Keratinocyte (primary cell): ENCODE results near the gene NCS1. TPM values are rescaled to one million over a fixed set of nuclear protein-coding genes. Genes with fewer than 3 reads are reported as not detected.
A peak's percentile ranks its signal among the peaks of the same experiment; 100 is the strongest.

Source experiments
- DNase-seq: peaks from one replicate; pipeline ENCODE4 v3.0.0-alpha.2; 2011; ENCODE audit warnings: low read depth, missing footprints, low spot score
- FAIRE-seq: peaks from 2 replicates; lab custom pipeline; 2011; peaks lifted over from hg19 to GRCh38; lab: Jason Lieb, UNC
- H2AFZ ChIP-seq: 2 replicates; pipeline ENCODE4 v1.6.0; 2012; ENCODE audit warnings: low read length, control low read depth, inconsistent platforms; ENCODE audit not compliant: control insufficient read depth
- H3K27ac ChIP-seq: 2 replicates; pipeline ENCODE4 v1.5.1; 2011; ENCODE audit warnings: low read length; ENCODE audit not compliant: control insufficient read depth, insufficient read depth
- H3K27me3 ChIP-seq: 3 replicates; pipeline ENCODE4 v1.6.0; 2011; ENCODE audit warnings: low read length; ENCODE audit not compliant: control insufficient read depth, insufficient read depth; ENCODE audit errors: extremely low read depth
- H3K36me3 ChIP-seq, 2 experiments: 2 replicates in 1 of 2; 3 replicates in 1 of 2; pipeline ENCODE4 v1.5.1; 2011; ENCODE audit warnings: low read length in 2 of 2, mild to moderate bottlenecking in 1 of 2; ENCODE audit not compliant: control insufficient read depth in 2 of 2, insufficient read depth in 2 of 2; ENCODE audit errors: extremely low read depth in 1 of 2
- H3K4me1 ChIP-seq: 3 replicates; pipeline ENCODE4 v1.5.1; 2011; ENCODE audit warnings: low read length; ENCODE audit not compliant: control insufficient read depth, insufficient read depth; ENCODE audit errors: extremely low read depth
- H3K4me2 ChIP-seq: 3 replicates; pipeline ENCODE4 v1.6.0; 2011; ENCODE audit warnings: low read depth, low read length; ENCODE audit not compliant: control insufficient read depth, insufficient read depth; ENCODE audit errors: extremely low read depth
- H3K4me3 ChIP-seq, 3 experiments: fragments of 200-600 bp in 1 of 3; sonication (generic) in 1 of 3; 2 replicates in 2 of 3; 3 replicates in 1 of 3; pipeline ENCODE4 v1.5.1; 2011 to 2016; ENCODE audit warnings: low read length in 3 of 3, mild to moderate bottlenecking in 3 of 3, control low read depth in 2 of 3, inconsistent platforms in 1 of 3, low read depth in 1 of 3, mixed read lengths in 1 of 3, mixed run types in 1 of 3, moderate library complexity in 1 of 3; ENCODE audit not compliant: control insufficient read depth in 2 of 3, insufficient read depth in 2 of 3; ENCODE audit errors: extremely low read depth in 1 of 3
- H3K79me2 ChIP-seq: 2 replicates; pipeline ENCODE4 v1.6.0; 2012; ENCODE audit warnings: low read length; ENCODE audit not compliant: control insufficient read depth, insufficient read depth
- H3K9ac ChIP-seq: 3 replicates; pipeline ENCODE4 v1.6.0; 2011; ENCODE audit warnings: low read length; ENCODE audit not compliant: control insufficient read depth, insufficient read depth; ENCODE audit errors: extremely low read depth
- H3K9me1 ChIP-seq: 3 replicates; pipeline ENCODE4 v1.6.0; 2011; ENCODE audit warnings: low read length; ENCODE audit not compliant: control insufficient read depth, insufficient read depth; ENCODE audit errors: extremely low read depth
- H3K9me3 ChIP-seq: 2 replicates; pipeline ENCODE4 v1.5.1; 2012; ENCODE audit warnings: low read depth, low read length; ENCODE audit not compliant: control insufficient read depth
- H4K20me1 ChIP-seq: 3 replicates; pipeline ENCODE4 v1.6.0; 2011; ENCODE audit warnings: low read length; ENCODE audit not compliant: control insufficient read depth, insufficient read depth; ENCODE audit errors: extremely low read depth
- EZH2 ChIP-seq: IDR thresholded peaks from one replicate; pipeline ENCODE4 v1.6.1; 2012; ENCODE audit warnings: inconsistent platforms, mild to moderate bottlenecking, low read length, moderate library complexity
- dilution Hi-C: fragments of 300-500 bp; cut with MboI; formaldehyde crosslinking; loops from one replicate; pipeline ENCODE4 v1.7.0; 2020; ENCODE audit warnings: low sequenced_read_pairs; ENCODE audit not compliant: extremely low pct_ligation_motif_present
- polyA plus RNA-seq, 5 experiments: library from polyadenylated mRNA; depleted of rRNA in 3 of 5; stranded (reverse) in 3 of 5; stranded (forward) in 1 of 5; unstranded in 1 of 5; fragments of >200 nt; gene quantifications; 1 replicate in 1 of 5; 2 replicates in 3 of 5; 3 replicates in 1 of 5; pipeline versions ENCODE4 v1.2.1 to v1.2.3, GENCODE V29; 2011 to 2012; ENCODE audit warnings: missing spikeins in 2 of 5, low read depth in 1 of 5, low replicate concordance in 1 of 5
- TF ChIP-seq, protein P1 (sequence below), 3 experiments: IDR thresholded peaks in 1 of 3; conservative IDR thresholded peaks in 1 of 3; optimal IDR thresholded peaks in 1 of 3; 2 replicates in 2 of 3; 3 replicates in 1 of 3; pipeline versions ENCODE3 to v1.5.1; 2011; ENCODE audit warnings: low read length in 3 of 3, mild to moderate bottlenecking in 3 of 3, moderate library complexity in 2 of 3, control low read depth in 1 of 3, inconsistent platforms in 1 of 3; ENCODE audit not compliant: insufficient read depth in 2 of 3; ENCODE audit errors: extremely low read depth in 1 of 3

Gene NCS1
- polyA plus RNA-seq, 1 donor (not counting 4 experiments of a cell fraction or from before 2014, with no cell fraction given) = 49.1 TPM

- Histone ChIP-seq H3K4me3 (peak overlapping the region; percentile 58 to 85 (median 75)), H3K9me3 (no peaks in the 10 kb centered on the region), H3K27me3 (no peaks in the 10 kb centered on the region), H3K27ac (peak overlapping the region; percentile 22), H3K4me2 (peak overlapping the region; percentile 75), H4K20me1 (peaks cover 13% of the 10 kb centered on the region), H3K79me2 (peaks cover 52% of the 10 kb centered on the region), H2AFZ (no peak overlapping the region), H3K36me3 (peaks cover 10 to 11% of the 10 kb centered on the region in 2 experiments), H3K4me1 (peaks cover 11% of the 10 kb centered on the region), H3K9me1 (no peaks in the 10 kb centered on the region), H3K9ac (peak overlapping the region; percentile 71)
- dilution Hi-C loops = no loop called here
- FAIRE-seq = no peak
- no peak for TF ChIP-seq EZH2
- no peak for DNase-seq
Measured at GRCh38 chr9:130173666-130173983, 1.4 kb downstream of the NCS1 start.

GRCh38 chr9:130174025-130174424, 1.8 kb downstream of the NCS1 start:
- no peak overlapping the region for H2AFZ ChIP-seq
- peaks cover 10 to 11% of the 10 kb centered on the region in 2 experiments for H3K36me3 ChIP-seq
- peak overlapping the region in 2 of 3 experiments; percentile 75 to 85 for H3K4me3 ChIP-seq
- no peak overlapping the region for H3K9ac ChIP-seq
- no peak for TF ChIP-seq EZH2
- TF ChIP-seq, protein P1, sequence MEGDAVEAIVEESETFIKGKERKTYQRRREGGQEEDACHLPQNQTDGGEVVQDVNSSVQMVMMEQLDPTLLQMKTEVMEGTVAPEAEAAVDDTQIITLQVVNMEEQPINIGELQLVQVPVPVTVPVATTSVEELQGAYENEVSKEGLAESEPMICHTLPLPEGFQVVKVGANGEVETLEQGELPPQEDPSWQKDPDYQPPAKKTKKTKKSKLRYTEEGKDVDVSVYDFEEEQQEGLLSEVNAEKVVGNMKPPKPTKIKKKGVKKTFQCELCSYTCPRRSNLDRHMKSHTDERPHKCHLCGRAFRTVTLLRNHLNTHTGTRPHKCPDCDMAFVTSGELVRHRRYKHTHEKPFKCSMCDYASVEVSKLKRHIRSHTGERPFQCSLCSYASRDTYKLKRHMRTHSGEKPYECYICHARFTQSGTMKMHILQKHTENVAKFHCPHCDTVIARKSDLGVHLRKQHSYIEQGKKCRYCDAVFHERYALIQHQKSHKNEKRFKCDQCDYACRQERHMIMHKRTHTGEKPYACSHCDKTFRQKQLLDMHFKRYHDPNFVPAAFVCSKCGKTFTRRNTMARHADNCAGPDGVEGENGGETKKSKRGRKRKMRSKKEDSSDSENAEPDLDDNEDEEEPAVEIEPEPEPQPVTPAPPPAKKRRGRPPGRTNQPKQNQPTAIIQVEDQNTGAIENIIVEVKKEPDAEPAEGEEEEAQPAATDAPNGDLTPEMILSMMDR (optimal IDR thresholded peaks at IDR 0.05 in 1 of 3, IDR thresholded peaks at IDR 0.05 in 1 of 3, conservative IDR thresholded peaks at IDR 0.05 in 1 of 3; ENCODE audit: extremely low read depth in 1 of 3, insufficient read depth in 2 of 3, low read length in 3 of 3) = peak in 1 of 3 experiments; percentile 4
- H3K27me3 ChIP-seq = no peaks in the 10 kb centered on the region
- no peaks in the 10 kb centered on the region for H3K9me1 ChIP-seq
- H4K20me1 ChIP-seq = peaks cover 13% of the 10 kb centered on the region
- no peak overlapping the region for H3K27ac ChIP-seq
- H3K9me3 ChIP-seq = no peaks in the 10 kb centered on the region
- FAIRE-seq (no peak), DNase-seq (no peak)
- dilution Hi-C loops = no loop called here
- peak overlapping the region; percentile 75 for H3K4me2 ChIP-seq
- H3K79me2 ChIP-seq = peaks cover 52% of the 10 kb centered on the region
- peaks cover 11% of the 10 kb centered on the region for H3K4me1 ChIP-seq

- Histone ChIP-seq H3K9me3 (no peaks in the 10 kb centered on the region), H3K27ac (no peak overlapping the region), H3K9me1 (no peaks in the 10 kb centered on the region), H3K27me3 (no peaks in the 10 kb centered on the region), H3K4me1 (peaks cover 11% of the 10 kb centered on the region), H3K9ac (no peak overlapping the region), H2AFZ (no peak overlapping the region), H3K79me2 (peaks cover 56% of the 10 kb centered on the region), H3K36me3 (peaks cover 10 to 11% of the 10 kb centered on the region in 2 experiments), H3K4me3 (no peak overlapping the region), H3K4me2 (no peak overlapping the region), H4K20me1 (peaks cover 13% of the 10 kb centered on the region)
- DNase-seq (no peak), FAIRE-seq (no peak)
- TF ChIP-seq, protein P1 (optimal IDR thresholded peaks at IDR 0.05 in 1 of 3, IDR thresholded peaks at IDR 0.05 in 1 of 3, conservative IDR thresholded peaks at IDR 0.05 in 1 of 3; ENCODE audit: extremely low read depth in 1 of 3, insufficient read depth in 2 of 3, low read length in 3 of 3) = no peak
- TF ChIP-seq EZH2 = no peak
- dilution Hi-C loops = no loop called here
Measured at GRCh38 chr9:130174920-130175321, 2.7 kb downstream of the NCS1 start.
